Fibroblast of lung (primary cell): ENCODE data around the gene VPS4B. TPM values are rescaled to one million over a fixed set of nuclear protein-coding genes. Genes with fewer than 3 reads are reported as not detected.

ENCODE experiments used
- DNase-seq, 2 donors: peaks; one replicate each; pipeline versions ENCODE4 v3.0.0 to v3.0.0-alpha.2; 2010; ENCODE audit warnings: low read depth in 2 of 2
- H2AFZ ChIP-seq: 2 replicates; pipeline ENCODE4 v1.5.1; 2012; ENCODE audit warnings: low read length, control low read depth, inconsistent platforms
- H3K27ac ChIP-seq: 2 replicates; pipeline ENCODE4 v1.5.1; 2011; ENCODE audit warnings: low read length, control low read depth; ENCODE audit not compliant: insufficient read depth
- H3K27me3 ChIP-seq: 2 replicates; pipeline ENCODE4 v1.5.1; 2011; ENCODE audit warnings: mild to moderate bottlenecking, low read length; ENCODE audit not compliant: control insufficient read depth, insufficient read depth
- H3K36me3 ChIP-seq: 2 replicates; pipeline ENCODE4 v1.5.1; 2011; ENCODE audit warnings: low read length; ENCODE audit not compliant: control insufficient read depth, insufficient read depth
- H3K4me1 ChIP-seq: 2 replicates; pipeline ENCODE4 v1.5.1; 2011; ENCODE audit warnings: low read length; ENCODE audit not compliant: control insufficient read depth, insufficient read depth; ENCODE audit errors: extremely low read depth
- H3K4me2 ChIP-seq: 2 replicates; pipeline ENCODE4 v1.5.1; 2011; ENCODE audit warnings: low read length, control low read depth; ENCODE audit not compliant: insufficient read depth; ENCODE audit errors: extremely low read depth
- H3K4me3 ChIP-seq, 4 experiments: fragments of 200-600 bp in 1 of 4; sonication (generic) in 1 of 4; replicated peaks in 1 of 4; 2 replicates each; pipeline ENCODE4 v1.5.1; 2011 to 2016; ENCODE audit warnings: low read length in 4 of 4, low read depth in 3 of 4, mild to moderate bottlenecking in 3 of 4, control low read depth in 2 of 4, inconsistent platforms in 1 of 4, mixed read lengths in 1 of 4; ENCODE audit not compliant: insufficient read depth in 1 of 4; ENCODE audit errors: control extremely low read depth in 1 of 4
- H3K79me2 ChIP-seq: 2 replicates; pipeline ENCODE4 v1.5.1; 2012; ENCODE audit warnings: mild to moderate bottlenecking, low read length, inconsistent platforms; ENCODE audit not compliant: control insufficient read depth, insufficient read depth
- H3K9ac ChIP-seq: 2 replicates; pipeline ENCODE4 v1.5.1; 2011; ENCODE audit warnings: mild to moderate bottlenecking, low read length, control low read depth; ENCODE audit not compliant: insufficient read depth
- H3K9me3 ChIP-seq: 2 replicates; pipeline ENCODE4 v1.5.1; 2012; ENCODE audit warnings: low read depth, low read length; ENCODE audit not compliant: control insufficient read depth, insufficient read depth
- H4K20me1 ChIP-seq: 2 replicates; pipeline ENCODE4 v1.5.1; 2011; ENCODE audit warnings: low read length; ENCODE audit not compliant: control insufficient read depth, insufficient read depth; ENCODE audit errors: extremely low read depth
- EZH2 ChIP-seq: IDR thresholded peaks from 2 replicates; pipeline ENCODE4 v1.5.1; 2012; ENCODE audit warnings: low read length, control low read depth, mild to moderate bottlenecking; ENCODE audit errors: missing control alignments
- polyA plus RNA-seq, 2 donors: library from polyadenylated mRNA; depleted of rRNA in 1 of 2; stranded (reverse) in 1 of 2; unstranded in 1 of 2; fragments of >200 nt; gene quantifications; 2 replicates each; pipeline ENCODE4 v1.2.1, GENCODE V29; 2011 to 2012; ENCODE audit warnings: missing spikeins in 1 of 2
- total RNA-seq: library from RNA; depleted of rRNA; stranded (reverse); fragments of >200 nt; gene quantifications from 2 replicates; pipeline ENCODE4 v1.2.1, GENCODE V29; 2014
- TF ChIP-seq, protein P1 (sequence below), 2 donors: IDR thresholded peaks in 1 of 2; conservative IDR thresholded peaks in 1 of 2; 1 replicate in 1 of 2; 2 replicates in 1 of 2; pipeline ENCODE4 v1.5.1; 2011 to 2012; ENCODE audit warnings: low read length in 2 of 2, control low read depth in 1 of 2, inconsistent platforms in 1 of 2, low read depth in 1 of 2, mild to moderate bottlenecking in 1 of 2

VPS4B gene
- total and polyA plus RNA-seq, 2 donors (not counting 1 experiment from before 2014, with no cell fraction given): 38.0 to 52.0 TPM

DNA sequence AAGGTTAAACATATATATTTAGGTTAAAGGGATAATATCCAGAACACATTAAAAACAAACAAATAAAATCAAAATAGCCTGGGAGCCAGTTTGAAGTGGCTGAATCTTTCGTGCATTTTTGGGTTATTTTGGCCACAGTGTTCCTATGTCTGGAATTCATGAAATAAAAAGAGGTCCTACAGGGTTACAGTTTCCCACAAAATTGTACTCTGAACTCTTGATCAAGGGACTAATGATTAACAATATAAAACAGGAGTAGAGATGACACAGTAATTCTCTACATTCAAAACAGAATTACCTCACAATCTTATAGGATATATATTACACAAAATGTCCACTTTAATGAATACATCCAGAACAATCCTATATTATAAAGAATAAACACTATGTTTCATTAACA lies 24.9 kb downstream of the VPS4B start:
- no peaks in the 10 kb centered on the region for H3K4me1 ChIP-seq
- H2AFZ ChIP-seq: no peak overlapping the region
- no peaks in the 10 kb centered on the region for H4K20me1 ChIP-seq
- H3K27me3 ChIP-seq: no peaks in the 10 kb centered on the region
- H3K9me3 ChIP-seq: no peaks in the 10 kb centered on the region
- H3K36me3 ChIP-seq: peaks cover 6% of the 10 kb centered on the region
- TF ChIP-seq, protein P1, sequence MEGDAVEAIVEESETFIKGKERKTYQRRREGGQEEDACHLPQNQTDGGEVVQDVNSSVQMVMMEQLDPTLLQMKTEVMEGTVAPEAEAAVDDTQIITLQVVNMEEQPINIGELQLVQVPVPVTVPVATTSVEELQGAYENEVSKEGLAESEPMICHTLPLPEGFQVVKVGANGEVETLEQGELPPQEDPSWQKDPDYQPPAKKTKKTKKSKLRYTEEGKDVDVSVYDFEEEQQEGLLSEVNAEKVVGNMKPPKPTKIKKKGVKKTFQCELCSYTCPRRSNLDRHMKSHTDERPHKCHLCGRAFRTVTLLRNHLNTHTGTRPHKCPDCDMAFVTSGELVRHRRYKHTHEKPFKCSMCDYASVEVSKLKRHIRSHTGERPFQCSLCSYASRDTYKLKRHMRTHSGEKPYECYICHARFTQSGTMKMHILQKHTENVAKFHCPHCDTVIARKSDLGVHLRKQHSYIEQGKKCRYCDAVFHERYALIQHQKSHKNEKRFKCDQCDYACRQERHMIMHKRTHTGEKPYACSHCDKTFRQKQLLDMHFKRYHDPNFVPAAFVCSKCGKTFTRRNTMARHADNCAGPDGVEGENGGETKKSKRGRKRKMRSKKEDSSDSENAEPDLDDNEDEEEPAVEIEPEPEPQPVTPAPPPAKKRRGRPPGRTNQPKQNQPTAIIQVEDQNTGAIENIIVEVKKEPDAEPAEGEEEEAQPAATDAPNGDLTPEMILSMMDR (conservative IDR thresholded peaks at IDR 0.05 in 1 of 2, IDR thresholded peaks at IDR 0.05 in 1 of 2; ENCODE audit: low read depth in 1 of 2, low read length in 2 of 2): no peak
- TF ChIP-seq EZH2: no peak
- no peak overlapping the region for H3K27ac ChIP-seq
- no peaks in the 10 kb centered on the region for H3K79me2 ChIP-seq
- H3K4me2 ChIP-seq: no peak overlapping the region
- DNase-seq: no peak
- no peak overlapping the region for H3K9ac ChIP-seq
- H3K4me3 ChIP-seq: no peak overlapping the region

DNA sequence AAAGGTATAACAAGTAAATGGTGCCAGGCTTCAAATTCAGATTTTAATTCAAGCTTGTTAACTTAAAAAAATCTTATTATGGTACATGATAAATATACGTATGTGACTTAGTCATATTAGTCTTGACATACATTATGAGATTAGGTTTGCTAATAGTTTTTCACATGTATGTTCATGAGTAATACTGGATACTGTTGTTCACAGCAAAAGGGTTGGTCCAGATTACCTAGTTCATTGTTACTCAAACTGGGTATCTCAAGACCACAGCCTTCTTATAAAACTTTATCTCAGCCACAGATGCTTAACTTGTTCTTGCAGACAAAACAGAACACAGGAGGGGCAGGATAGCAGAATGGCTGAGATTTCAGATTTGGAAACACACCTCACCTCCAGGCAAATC lies 26.8 kb downstream of the VPS4B start:
- Histone ChIP-seq H2AFZ (no peak overlapping the region), H3K4me2 (no peak overlapping the region), H3K27me3 (no peaks in the 10 kb centered on the region), H3K9ac (no peak overlapping the region), H3K4me1 (no peaks in the 10 kb centered on the region), H3K9me3 (no peaks in the 10 kb centered on the region), H4K20me1 (peaks cover 2% of the 10 kb centered on the region), H3K27ac (no peak overlapping the region), H3K4me3 (no peak overlapping the region), H3K79me2 (no peaks in the 10 kb centered on the region), H3K36me3 (peaks cover 9% of the 10 kb centered on the region)
- TF ChIP-seq, protein P1 (conservative IDR thresholded peaks at IDR 0.05 in 1 of 2, IDR thresholded peaks at IDR 0.05 in 1 of 2; ENCODE audit: low read depth in 1 of 2, low read length in 2 of 2): no peak
- TF ChIP-seq EZH2: no peak
- DNase-seq: no peak

DNA sequence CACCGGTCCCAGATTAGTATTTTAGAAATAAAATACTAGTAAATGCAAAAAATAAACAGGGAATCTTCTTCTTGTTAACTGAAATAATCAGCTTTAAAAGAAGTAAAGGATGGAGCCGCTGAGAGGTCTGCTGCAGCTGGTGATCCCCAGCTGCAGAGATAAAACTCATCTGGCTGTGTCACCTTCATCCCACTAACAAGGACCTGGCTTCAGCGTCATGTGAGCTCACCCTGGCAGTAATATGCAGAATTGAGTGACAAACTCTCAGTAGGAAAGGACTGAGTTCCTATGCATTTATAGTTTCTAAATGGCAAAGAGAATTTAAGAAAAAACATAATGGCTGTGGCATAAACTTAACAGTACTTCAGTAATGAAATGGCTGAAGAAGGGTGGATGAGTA lies 27.3 kb downstream of the VPS4B start:
- Histone ChIP-seq H3K4me1 (no peaks in the 10 kb centered on the region), H4K20me1 (peaks cover 2% of the 10 kb centered on the region), H3K36me3 (peaks cover 9% of the 10 kb centered on the region), H3K4me2 (no peak overlapping the region), H3K27me3 (no peaks in the 10 kb centered on the region), H2AFZ (no peak overlapping the region), H3K9ac (no peak overlapping the region), H3K27ac (no peak overlapping the region), H3K79me2 (no peaks in the 10 kb centered on the region), H3K9me3 (no peaks in the 10 kb centered on the region), H3K4me3 (no peak overlapping the region)
- TF ChIP-seq, protein P1 (conservative IDR thresholded peaks at IDR 0.05 in 1 of 2, IDR thresholded peaks at IDR 0.05 in 1 of 2; ENCODE audit: low read depth in 1 of 2, low read length in 2 of 2): no peak
- TF ChIP-seq EZH2: no peak
- DNase-seq: no peak
